Esophagus muscularis mucosa (tissue), 4 donors: ENCODE measurements around the gene BCAS4.

Experiments used
- EP300 ChIP-seq: sonication (generic); formaldehyde crosslinking; IDR thresholded peaks from one replicate; pipeline ENCODE4 v1.6.1; 2017; ENCODE audit warnings: antibody characterized with exemption
- POLR2A ChIP-seq: fragments of 450-650 bp; IDR thresholded peaks from one replicate; pipeline ENCODE4 v1.6.1; 2017; ENCODE audit warnings: antibody characterized with exemption, moderate library complexity, mild to moderate bottlenecking, low read depth
- TF ChIP-seq, protein P1 (sequence below), 3 experiments: fragments of 200-600 bp in 2 of 3; fragments of 450-650 bp in 1 of 3; sonication (generic) in 2 of 3; IDR thresholded peaks; one replicate each; pipeline ENCODE4 v1.5.1; 2017 to 2019; ENCODE audit warnings: antibody characterized with exemption in 3 of 3, mild to moderate bottlenecking in 2 of 3, moderate library complexity in 1 of 3

DNA sequence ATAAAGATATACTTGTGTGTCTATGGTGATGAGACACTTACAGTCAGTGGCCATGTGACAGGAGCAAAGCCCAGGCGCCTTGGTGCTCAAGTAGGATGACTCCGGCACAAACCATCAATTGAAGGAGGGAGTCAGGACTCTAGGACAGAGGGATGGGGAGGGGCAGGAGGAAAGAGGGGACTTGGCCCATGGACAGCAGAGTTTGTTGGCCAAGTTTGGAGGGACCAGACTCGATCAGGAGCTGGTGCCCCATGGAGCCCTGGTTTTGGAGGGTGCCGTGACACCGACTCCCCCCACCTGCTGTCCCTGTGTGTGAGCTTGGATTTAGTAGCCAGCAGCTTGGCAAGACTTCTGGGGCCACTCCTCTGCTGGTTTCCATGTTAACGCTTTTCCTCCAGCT, 70.3 kb downstream of the BCAS4 start:
- TF ChIP-seq, protein P1, sequence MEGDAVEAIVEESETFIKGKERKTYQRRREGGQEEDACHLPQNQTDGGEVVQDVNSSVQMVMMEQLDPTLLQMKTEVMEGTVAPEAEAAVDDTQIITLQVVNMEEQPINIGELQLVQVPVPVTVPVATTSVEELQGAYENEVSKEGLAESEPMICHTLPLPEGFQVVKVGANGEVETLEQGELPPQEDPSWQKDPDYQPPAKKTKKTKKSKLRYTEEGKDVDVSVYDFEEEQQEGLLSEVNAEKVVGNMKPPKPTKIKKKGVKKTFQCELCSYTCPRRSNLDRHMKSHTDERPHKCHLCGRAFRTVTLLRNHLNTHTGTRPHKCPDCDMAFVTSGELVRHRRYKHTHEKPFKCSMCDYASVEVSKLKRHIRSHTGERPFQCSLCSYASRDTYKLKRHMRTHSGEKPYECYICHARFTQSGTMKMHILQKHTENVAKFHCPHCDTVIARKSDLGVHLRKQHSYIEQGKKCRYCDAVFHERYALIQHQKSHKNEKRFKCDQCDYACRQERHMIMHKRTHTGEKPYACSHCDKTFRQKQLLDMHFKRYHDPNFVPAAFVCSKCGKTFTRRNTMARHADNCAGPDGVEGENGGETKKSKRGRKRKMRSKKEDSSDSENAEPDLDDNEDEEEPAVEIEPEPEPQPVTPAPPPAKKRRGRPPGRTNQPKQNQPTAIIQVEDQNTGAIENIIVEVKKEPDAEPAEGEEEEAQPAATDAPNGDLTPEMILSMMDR (IDR thresholded peaks at IDR 0.05), result no peak
- TF ChIP-seq EP300 (no peak), POLR2A (no peak)
